ENCODE data around the gene GABRR2. TPM values are rescaled to one million over a fixed set of nuclear protein-coding genes. Genes with fewer than 3 reads are reported as not detected.

Gene GABRR2
- total and polyA plus RNA-seq, 2 of the 4 experiments (the other 2 are of a cell fraction): 0.26 TPM; not detected in 1

DNA sequence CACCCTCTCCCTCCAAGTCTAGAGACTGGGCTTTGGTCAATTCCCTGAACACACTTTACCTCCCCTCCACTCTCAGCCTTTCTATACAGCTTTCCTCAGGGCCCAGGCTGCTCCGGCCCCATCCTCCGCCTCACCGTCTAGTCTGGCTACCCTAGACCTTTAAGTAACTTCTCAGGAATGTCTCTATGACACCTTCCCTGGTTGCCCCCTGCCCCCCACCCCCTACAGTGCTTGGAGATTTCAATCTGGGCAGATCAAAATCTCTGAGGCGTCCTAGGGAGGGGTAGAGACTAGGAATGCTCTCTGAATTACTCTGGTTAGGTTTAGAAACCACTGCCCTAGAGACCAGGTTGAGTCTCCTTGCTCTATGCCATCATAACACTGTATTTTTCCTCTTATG, 31.3 kb upstream of the GABRR2 start:
- H2BK120ac ChIP-seq (ENCODE audit: low read depth, low read length): no peak overlapping the region

More for the DNA sequence above, 31.3 kb upstream of the GABRR2 start:
- no CpG with 5 or more reads among the region's 4 CpGs for WGBS, 2 experiments (ENCODE audit: extremely low coverage in 2 of 2, insufficient read length in 1 of 2)
- Histone ChIP-seq H2AFZ (replicated peaks; ENCODE audit: low read length, poor library complexity) (no peak overlapping the region), H3K27ac (ENCODE audit: insufficient read depth, low read length) (no peak overlapping the region), H3K4ac (ENCODE audit: low read depth, low read length) (no peak overlapping the region), H3K23ac (ENCODE audit: low read depth, low read length) (no peak overlapping the region), H4K5ac (ENCODE audit: low read depth, low read length) (no peak overlapping the region), H2AK9ac (replicated peaks; ENCODE audit: low read depth, low read length, poor library complexity) (no peak overlapping the region), H3K4me1 (ENCODE audit: control insufficient read depth, insufficient read depth, low read length) (peaks cover 9% of the 10 kb centered on the region), H3K18ac (ENCODE audit: low read depth, low read length) (no peak overlapping the region), H3K9me3 (ENCODE audit: control insufficient read depth, insufficient read depth, low read length) (no peaks in the 10 kb centered on the region), H3K56ac (ENCODE audit: extremely low read depth, insufficient read depth, low read length) (no peak overlapping the region), H2BK5ac (ENCODE audit: low read depth, low read length, poor library complexity, severe bottlenecking) (no peak overlapping the region), H3K36me3 (ENCODE audit: control insufficient read depth, insufficient read depth, low read length) (peaks cover 3% of the 10 kb centered on the region; the same call in 1 of the 2 replicates), H3K27me3 (ENCODE audit: control insufficient read depth, insufficient read depth, low read length) (no peaks in the 10 kb centered on the region), H2AK5ac (ENCODE audit: low read depth, low read length) (no peak overlapping the region), H3K79me1 (ENCODE audit: low read depth in 1 of 2, low read length in 2 of 2) (peaks cover 17 to 57% of the 10 kb centered on the region in 2 experiments), H3K14ac (replicated peaks; ENCODE audit: low read depth, low read length) (no peak overlapping the region), H4K20me1 (ENCODE audit: insufficient read depth, low read length) (peaks cover 58% of the 10 kb centered on the region), H3K9me1 (ENCODE audit: insufficient read depth, low read length) (peaks cover 16% of the 10 kb centered on the region), H3K4me3 (ENCODE audit: insufficient read depth, low read depth, low read length) (no peak overlapping the region), H3K9ac (ENCODE audit: low read depth, low read length) (no peak overlapping the region), H4K91ac (ENCODE audit: insufficient read depth, low read depth, low read length) (no peak overlapping the region), H4K8ac (ENCODE audit: low read depth in 2 of 2, low read length in 2 of 2) (no peak overlapping the region), H3K4me2 (ENCODE audit: low read depth, low read length) (no peak overlapping the region), H2BK20ac (ENCODE audit: low read depth, low read length) (no peak overlapping the region), H2BK15ac (ENCODE audit: low read depth, low read length) (no peak overlapping the region)
- no TSS peak for BruUV-seq (replicated peaks)
- TF ChIP-seq BHLHE40 (IDR thresholded peaks at IDR 0.05; ENCODE audit: low read depth, low read length) (no peak), MAZ (IDR thresholded peaks at IDR 0.05; ENCODE audit: borderline replicate concordance, low read depth, low read length) (no peak), CHD1 (IDR thresholded peaks at IDR 0.05; ENCODE audit: low read depth, low read length) (no peak), FOS (IDR thresholded peaks at IDR 0.05; ENCODE audit: low read depth, low read length) (no peak), USF2 (IDR thresholded peaks at IDR 0.05; ENCODE audit: low read depth, low read length) (no peak), MXI1 (IDR thresholded peaks at IDR 0.05; ENCODE audit: borderline replicate concordance, low read depth, low read length) (no peak), POLR2A (IDR thresholded peaks at IDR 0.05; ENCODE audit: low read depth, low read length) (no peak), RCOR1 (IDR thresholded peaks at IDR 0.05; ENCODE audit: insufficient replicate concordance, low read length) (no peak), SMC3 (IDR thresholded peaks at IDR 0.05; ENCODE audit: low read depth, low read length) (no peak), NFE2L2 (IDR thresholded peaks at IDR 0.05; ENCODE audit: low read depth, low read length) (no peak), RFX5 (IDR thresholded peaks at IDR 0.05; ENCODE audit: low read depth, low read length) (no peak), CEBPB (IDR thresholded peaks at IDR 0.05; ENCODE audit: low read depth, low read length) (no peak), RAD21 (IDR thresholded peaks at IDR 0.05; ENCODE audit: low read length) (no peak), CTCF (conservative IDR thresholded peaks at IDR 0.05; ENCODE audit: low read depth, low read length) (no peak), MAFK (IDR thresholded peaks at IDR 0.05; ENCODE audit: low read depth, low read length) (no peak)
- TF ChIP-seq, protein P1, sequence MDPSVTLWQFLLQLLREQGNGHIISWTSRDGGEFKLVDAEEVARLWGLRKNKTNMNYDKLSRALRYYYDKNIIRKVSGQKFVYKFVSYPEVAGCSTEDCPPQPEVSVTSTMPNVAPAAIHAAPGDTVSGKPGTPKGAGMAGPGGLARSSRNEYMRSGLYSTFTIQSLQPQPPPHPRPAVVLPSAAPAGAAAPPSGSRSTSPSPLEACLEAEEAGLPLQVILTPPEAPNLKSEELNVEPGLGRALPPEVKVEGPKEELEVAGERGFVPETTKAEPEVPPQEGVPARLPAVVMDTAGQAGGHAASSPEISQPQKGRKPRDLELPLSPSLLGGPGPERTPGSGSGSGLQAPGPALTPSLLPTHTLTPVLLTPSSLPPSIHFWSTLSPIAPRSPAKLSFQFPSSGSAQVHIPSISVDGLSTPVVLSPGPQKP (IDR thresholded peaks at IDR 0.05; ENCODE audit: borderline replicate concordance, low read depth, low read length): no peak
- ATAC-seq (ENCODE audit: low read depth) (no peak), DNase-seq (no peak)
- ChIA-PET POLR2A (ENCODE audit: unreplicated experiment) (no interaction called here), CTCF (no interaction called here)
- in situ Hi-C loops (cut with MboI; ENCODE audit: low sequenced_read_pairs): no loop called here
- intact Hi-C loops (cut with micrococcal nuclease): no loop called here
- dilution Hi-C loops (cut with HindIII; ENCODE audit: low sequenced_read_pairs, unreplicated experiment): no loop called here

All from IMR-90 (cell line).